ENCODE data around the gene PTTG2. TPM values are rescaled to one million over a fixed set of nuclear protein-coding genes. Genes with fewer than 3 reads are reported as not detected.

Gene PTTG2
- total and polyA plus RNA-seq, 2 of the 4 experiments (the other 2 are of a cell fraction): not detected

DNA sequence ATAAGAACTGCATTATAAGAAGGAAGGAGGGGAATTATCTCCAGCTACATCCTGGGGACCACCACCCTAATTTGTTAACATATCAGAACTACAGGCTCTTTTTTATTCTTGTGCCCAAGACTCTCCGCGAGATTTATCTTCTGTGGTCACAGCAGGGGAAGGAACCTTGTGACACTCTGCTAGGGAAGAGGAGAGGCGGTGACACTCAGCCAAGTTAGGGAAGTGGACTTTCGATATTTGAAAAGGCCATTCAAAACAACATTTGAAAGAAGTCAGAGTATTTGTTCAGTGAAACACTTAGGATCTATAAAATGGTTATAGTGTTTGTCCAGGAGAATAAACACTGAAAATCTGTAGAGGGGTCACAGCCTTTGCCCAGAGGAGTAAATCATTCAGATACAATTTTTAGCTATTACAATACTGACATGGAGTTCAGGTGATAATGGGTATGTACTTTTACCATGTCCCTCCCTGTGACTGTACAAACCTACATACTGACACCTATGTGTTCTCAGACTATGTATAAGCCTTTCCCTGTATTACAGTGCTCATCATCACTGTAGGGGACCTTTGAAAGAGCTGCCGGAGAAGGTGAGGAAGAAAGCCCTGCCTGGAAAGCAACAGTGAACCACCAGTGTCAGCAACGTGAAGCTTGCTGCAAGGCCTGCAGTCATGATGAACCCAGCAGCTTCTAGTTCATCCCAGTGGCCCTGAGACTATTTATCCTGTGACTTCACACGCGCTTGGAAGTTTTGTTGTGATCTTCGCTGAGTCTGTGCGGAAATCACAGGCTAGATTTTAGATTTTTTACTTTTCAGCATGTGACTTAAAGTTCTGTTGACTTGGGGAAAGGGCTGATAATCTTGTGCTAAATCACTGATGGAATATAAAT lies 8.5 kb upstream of the PTTG2 start:
- H4K20me1 ChIP-seq (ENCODE audit: insufficient read depth, low read length): peaks cover 5% of the 10 kb centered on the region; the same call in 1 of the 2 replicates
- H3K27me3 ChIP-seq (ENCODE audit: control insufficient read depth, insufficient read depth, low read length): peaks cover 22% of the 10 kb centered on the region
- H3K4ac ChIP-seq (ENCODE audit: low read depth, low read length): no peak overlapping the region
- WGBS, 2 experiments (ENCODE audit: extremely low coverage in 2 of 2, insufficient read length in 1 of 2): no CpG with 5 or more reads among the region's 10 CpGs
- H2BK20ac ChIP-seq (ENCODE audit: low read depth, low read length): no peak overlapping the region
- dilution Hi-C loops (cut with HindIII; ENCODE audit: low sequenced_read_pairs, unreplicated experiment) (no loop called here), in situ Hi-C loops (cut with MboI; ENCODE audit: low sequenced_read_pairs) (no loop called here), intact Hi-C loops (cut with micrococcal nuclease) (no loop called here)
- ATAC-seq (ENCODE audit: low read depth) (no peak), DNase-seq (no peak)
- H2BK15ac ChIP-seq (ENCODE audit: low read depth, low read length): no peak overlapping the region
- H2AK9ac ChIP-seq (replicated peaks; ENCODE audit: low read depth, low read length, poor library complexity): no peak overlapping the region
- no peak overlapping the region for H2BK120ac ChIP-seq (ENCODE audit: low read depth, low read length)
- no peak overlapping the region for H3K14ac ChIP-seq (replicated peaks; ENCODE audit: low read depth, low read length)
- TF ChIP-seq MAZ (IDR thresholded peaks at IDR 0.05; ENCODE audit: borderline replicate concordance, low read depth, low read length): no peak
- no peak for TF ChIP-seq RFX5 (IDR thresholded peaks at IDR 0.05; ENCODE audit: low read depth, low read length)
- TF ChIP-seq, protein P1, sequence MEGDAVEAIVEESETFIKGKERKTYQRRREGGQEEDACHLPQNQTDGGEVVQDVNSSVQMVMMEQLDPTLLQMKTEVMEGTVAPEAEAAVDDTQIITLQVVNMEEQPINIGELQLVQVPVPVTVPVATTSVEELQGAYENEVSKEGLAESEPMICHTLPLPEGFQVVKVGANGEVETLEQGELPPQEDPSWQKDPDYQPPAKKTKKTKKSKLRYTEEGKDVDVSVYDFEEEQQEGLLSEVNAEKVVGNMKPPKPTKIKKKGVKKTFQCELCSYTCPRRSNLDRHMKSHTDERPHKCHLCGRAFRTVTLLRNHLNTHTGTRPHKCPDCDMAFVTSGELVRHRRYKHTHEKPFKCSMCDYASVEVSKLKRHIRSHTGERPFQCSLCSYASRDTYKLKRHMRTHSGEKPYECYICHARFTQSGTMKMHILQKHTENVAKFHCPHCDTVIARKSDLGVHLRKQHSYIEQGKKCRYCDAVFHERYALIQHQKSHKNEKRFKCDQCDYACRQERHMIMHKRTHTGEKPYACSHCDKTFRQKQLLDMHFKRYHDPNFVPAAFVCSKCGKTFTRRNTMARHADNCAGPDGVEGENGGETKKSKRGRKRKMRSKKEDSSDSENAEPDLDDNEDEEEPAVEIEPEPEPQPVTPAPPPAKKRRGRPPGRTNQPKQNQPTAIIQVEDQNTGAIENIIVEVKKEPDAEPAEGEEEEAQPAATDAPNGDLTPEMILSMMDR (conservative IDR thresholded peaks at IDR 0.05; ENCODE audit: low read depth, low read length): no peak
- no peak for TF ChIP-seq RCOR1 (IDR thresholded peaks at IDR 0.05; ENCODE audit: insufficient replicate concordance, low read length)
- TF ChIP-seq, protein P2, sequence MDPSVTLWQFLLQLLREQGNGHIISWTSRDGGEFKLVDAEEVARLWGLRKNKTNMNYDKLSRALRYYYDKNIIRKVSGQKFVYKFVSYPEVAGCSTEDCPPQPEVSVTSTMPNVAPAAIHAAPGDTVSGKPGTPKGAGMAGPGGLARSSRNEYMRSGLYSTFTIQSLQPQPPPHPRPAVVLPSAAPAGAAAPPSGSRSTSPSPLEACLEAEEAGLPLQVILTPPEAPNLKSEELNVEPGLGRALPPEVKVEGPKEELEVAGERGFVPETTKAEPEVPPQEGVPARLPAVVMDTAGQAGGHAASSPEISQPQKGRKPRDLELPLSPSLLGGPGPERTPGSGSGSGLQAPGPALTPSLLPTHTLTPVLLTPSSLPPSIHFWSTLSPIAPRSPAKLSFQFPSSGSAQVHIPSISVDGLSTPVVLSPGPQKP (IDR thresholded peaks at IDR 0.05; ENCODE audit: borderline replicate concordance, low read depth, low read length): no peak
- no peak for TF ChIP-seq SMC3 (IDR thresholded peaks at IDR 0.05; ENCODE audit: low read depth, low read length)
- TF ChIP-seq RAD21 (IDR thresholded peaks at IDR 0.05; ENCODE audit: low read length): no peak
- TF ChIP-seq BHLHE40 (IDR thresholded peaks at IDR 0.05; ENCODE audit: low read depth, low read length): no peak
- no peak for TF ChIP-seq CEBPB (IDR thresholded peaks at IDR 0.05; ENCODE audit: low read depth, low read length)
- TF ChIP-seq FOS (IDR thresholded peaks at IDR 0.05; ENCODE audit: low read depth, low read length): no peak
- TF ChIP-seq MXI1 (IDR thresholded peaks at IDR 0.05; ENCODE audit: borderline replicate concordance, low read depth, low read length): no peak
- TF ChIP-seq CHD1 (IDR thresholded peaks at IDR 0.05; ENCODE audit: low read depth, low read length): no peak
- TF ChIP-seq, protein P3, sequence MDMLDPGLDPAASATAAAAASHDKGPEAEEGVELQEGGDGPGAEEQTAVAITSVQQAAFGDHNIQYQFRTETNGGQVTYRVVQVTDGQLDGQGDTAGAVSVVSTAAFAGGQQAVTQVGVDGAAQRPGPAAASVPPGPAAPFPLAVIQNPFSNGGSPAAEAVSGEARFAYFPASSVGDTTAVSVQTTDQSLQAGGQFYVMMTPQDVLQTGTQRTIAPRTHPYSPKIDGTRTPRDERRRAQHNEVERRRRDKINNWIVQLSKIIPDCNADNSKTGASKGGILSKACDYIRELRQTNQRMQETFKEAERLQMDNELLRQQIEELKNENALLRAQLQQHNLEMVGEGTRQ (IDR thresholded peaks at IDR 0.05; ENCODE audit: low read depth, low read length): no peak
- BruUV-seq (replicated peaks): no TSS peak
- no peak overlapping the region for H3K4me3 ChIP-seq (ENCODE audit: insufficient read depth, low read depth, low read length)
- no peak overlapping the region for H3K4me2 ChIP-seq (ENCODE audit: low read depth, low read length)
- H3K9ac ChIP-seq (ENCODE audit: low read depth, low read length): no peak overlapping the region
- H3K9me1 ChIP-seq (ENCODE audit: insufficient read depth, low read length): peaks cover 8% of the 10 kb centered on the region; the same call in 1 of the 2 replicates
- H3K23ac ChIP-seq (ENCODE audit: low read depth, low read length): no peak overlapping the region
- H3K18ac ChIP-seq (ENCODE audit: low read depth, low read length): no peak overlapping the region
- H4K8ac ChIP-seq (ENCODE audit: low read depth in 2 of 2, low read length in 2 of 2): no peak overlapping the region
- no peaks in the 10 kb centered on the region for H3K79me1 ChIP-seq (ENCODE audit: low read depth in 1 of 2, low read length in 2 of 2)
- H4K91ac ChIP-seq (ENCODE audit: insufficient read depth, low read depth, low read length): no peak overlapping the region
- no peaks in the 10 kb centered on the region; the same call in 1 of the 2 replicates for H3K4me1 ChIP-seq (ENCODE audit: control insufficient read depth, insufficient read depth, low read length)
- no peak overlapping the region for H3K27ac ChIP-seq (ENCODE audit: insufficient read depth, low read length)
- ChIA-PET CTCF (no interaction called here), POLR2A (ENCODE audit: unreplicated experiment) (no interaction called here)
- H2AK5ac ChIP-seq (ENCODE audit: low read depth, low read length): no peak overlapping the region
- no peak overlapping the region for H2AFZ ChIP-seq (replicated peaks; ENCODE audit: low read length, poor library complexity)
- H4K5ac ChIP-seq (ENCODE audit: low read depth, low read length): no peak overlapping the region
- no peaks in the 10 kb centered on the region for H3K9me3 ChIP-seq (ENCODE audit: control insufficient read depth, insufficient read depth, low read length)
- no peaks in the 10 kb centered on the region for H3K36me3 ChIP-seq (ENCODE audit: control insufficient read depth, insufficient read depth, low read length)
- H3K56ac ChIP-seq (ENCODE audit: extremely low read depth, insufficient read depth, low read length): no peak overlapping the region
- no peak overlapping the region for H2BK5ac ChIP-seq (ENCODE audit: low read depth, low read length, poor library complexity, severe bottlenecking)
